Measurements from ENCODE around the gene KRTAP20-2. TPM values are rescaled to one million over a fixed set of nuclear protein-coding genes. Genes with fewer than 3 reads are reported as not detected.

KRTAP20-2 gene
- total RNA-seq, 1 donor from 2014 or later, result not detected

DNA sequence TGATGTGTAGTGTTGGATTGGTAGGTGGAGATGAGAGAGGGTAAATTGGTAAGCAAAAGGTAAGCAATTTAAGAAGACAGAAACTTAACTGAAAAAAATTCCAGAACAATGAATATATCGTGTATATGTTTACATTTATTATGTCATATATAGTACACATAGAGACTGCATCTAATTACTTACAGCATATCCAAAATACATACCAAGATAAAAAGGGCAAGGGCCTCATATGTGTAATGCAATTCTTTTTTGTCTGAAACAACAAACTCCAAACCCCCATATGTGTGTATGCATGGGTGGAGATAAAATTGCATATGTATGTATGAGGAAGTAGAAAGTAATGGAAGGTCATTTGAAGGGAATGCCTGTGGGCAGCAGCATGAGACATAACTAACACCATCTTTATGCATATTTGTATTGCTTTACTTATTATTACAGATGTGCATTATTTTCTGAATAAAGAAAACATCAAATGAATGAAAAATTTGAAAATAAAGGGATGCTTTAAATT lies 12.0 kb downstream of the KRTAP20-2 start:
- no peak for DNase-seq (ENCODE audit: low spot score in 2 of 2)
- intact Hi-C loops (cut with DNase I), result no loop called here
- Histone ChIP-seq H3K4me3 (no peak overlapping the region), H3K36me3 (no peaks in the 10 kb centered on the region), H3K4me1 (no peaks in the 10 kb centered on the region), H3K27me3 (no peaks in the 10 kb centered on the region), H3K27ac (no peak overlapping the region), H3K9me3 (no peaks in the 10 kb centered on the region)
- TF ChIP-seq, protein P1, sequence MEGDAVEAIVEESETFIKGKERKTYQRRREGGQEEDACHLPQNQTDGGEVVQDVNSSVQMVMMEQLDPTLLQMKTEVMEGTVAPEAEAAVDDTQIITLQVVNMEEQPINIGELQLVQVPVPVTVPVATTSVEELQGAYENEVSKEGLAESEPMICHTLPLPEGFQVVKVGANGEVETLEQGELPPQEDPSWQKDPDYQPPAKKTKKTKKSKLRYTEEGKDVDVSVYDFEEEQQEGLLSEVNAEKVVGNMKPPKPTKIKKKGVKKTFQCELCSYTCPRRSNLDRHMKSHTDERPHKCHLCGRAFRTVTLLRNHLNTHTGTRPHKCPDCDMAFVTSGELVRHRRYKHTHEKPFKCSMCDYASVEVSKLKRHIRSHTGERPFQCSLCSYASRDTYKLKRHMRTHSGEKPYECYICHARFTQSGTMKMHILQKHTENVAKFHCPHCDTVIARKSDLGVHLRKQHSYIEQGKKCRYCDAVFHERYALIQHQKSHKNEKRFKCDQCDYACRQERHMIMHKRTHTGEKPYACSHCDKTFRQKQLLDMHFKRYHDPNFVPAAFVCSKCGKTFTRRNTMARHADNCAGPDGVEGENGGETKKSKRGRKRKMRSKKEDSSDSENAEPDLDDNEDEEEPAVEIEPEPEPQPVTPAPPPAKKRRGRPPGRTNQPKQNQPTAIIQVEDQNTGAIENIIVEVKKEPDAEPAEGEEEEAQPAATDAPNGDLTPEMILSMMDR (IDR thresholded peaks at IDR 0.05), result no peak

DNA sequence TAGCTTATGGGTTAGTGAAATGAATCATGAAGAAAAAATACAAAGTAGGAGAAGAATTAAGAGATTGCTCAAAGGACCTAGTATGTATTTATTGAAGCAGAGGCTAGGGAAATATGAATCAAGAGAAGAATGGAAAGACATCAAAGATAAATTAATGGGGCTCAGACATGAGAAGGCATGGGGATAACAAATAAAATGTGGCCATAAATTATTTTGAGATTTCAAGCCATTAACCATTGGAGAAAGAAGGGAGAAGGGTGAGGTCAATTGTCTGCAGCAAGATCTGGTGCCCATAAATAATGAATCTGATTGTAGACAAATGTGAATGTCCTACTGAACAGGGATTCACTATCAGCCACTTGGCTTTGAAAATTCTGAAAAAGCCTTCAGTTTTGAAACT lies 17.9 kb downstream of the KRTAP20-2 start:
- Histone ChIP-seq H3K4me1 (no peaks in the 10 kb centered on the region), H3K27me3 (no peaks in the 10 kb centered on the region), H3K27ac (no peak overlapping the region), H3K36me3 (no peaks in the 10 kb centered on the region), H3K9me3 (no peaks in the 10 kb centered on the region), H3K4me3 (no peak overlapping the region)
- DNase-seq (ENCODE audit: low spot score in 2 of 2), result no peak
- intact Hi-C loops (cut with DNase I), result no loop called here
- TF ChIP-seq, protein P1 (IDR thresholded peaks at IDR 0.05), result no peak

DNA sequence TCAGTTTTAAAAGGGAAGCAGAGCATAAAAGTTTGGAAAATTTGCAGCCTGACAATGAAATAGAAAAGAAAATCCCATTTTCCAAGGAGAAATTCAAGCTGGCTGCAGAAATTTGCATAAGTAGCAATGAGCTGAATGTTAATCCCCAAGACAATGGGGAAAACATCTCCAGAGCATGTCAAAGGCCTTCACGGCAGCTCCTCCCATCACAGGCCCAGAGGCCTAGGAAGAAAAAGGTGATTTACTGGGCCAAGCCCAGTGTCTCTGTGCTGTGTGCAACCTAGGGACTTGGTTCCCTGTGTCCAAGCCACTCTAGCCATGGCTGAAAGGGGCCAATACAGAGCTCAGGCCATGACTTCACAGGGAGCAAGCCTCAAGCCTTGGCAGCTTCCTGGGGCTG lies 33.8 kb downstream of the KRTAP20-2 start:
- H3K27me3 ChIP-seq, result no peaks in the 10 kb centered on the region
- TF ChIP-seq, protein P1 (IDR thresholded peaks at IDR 0.05), result no peak
- no peaks in the 10 kb centered on the region for H3K36me3 ChIP-seq
- no peaks in the 10 kb centered on the region for H3K9me3 ChIP-seq
- H3K4me3 ChIP-seq, result no peak overlapping the region
- no peaks in the 10 kb centered on the region for H3K4me1 ChIP-seq
- intact Hi-C loops (cut with DNase I), result no loop called here
- no peak overlapping the region for H3K27ac ChIP-seq
- no peak for DNase-seq (ENCODE audit: low spot score in 2 of 2)

DNA sequence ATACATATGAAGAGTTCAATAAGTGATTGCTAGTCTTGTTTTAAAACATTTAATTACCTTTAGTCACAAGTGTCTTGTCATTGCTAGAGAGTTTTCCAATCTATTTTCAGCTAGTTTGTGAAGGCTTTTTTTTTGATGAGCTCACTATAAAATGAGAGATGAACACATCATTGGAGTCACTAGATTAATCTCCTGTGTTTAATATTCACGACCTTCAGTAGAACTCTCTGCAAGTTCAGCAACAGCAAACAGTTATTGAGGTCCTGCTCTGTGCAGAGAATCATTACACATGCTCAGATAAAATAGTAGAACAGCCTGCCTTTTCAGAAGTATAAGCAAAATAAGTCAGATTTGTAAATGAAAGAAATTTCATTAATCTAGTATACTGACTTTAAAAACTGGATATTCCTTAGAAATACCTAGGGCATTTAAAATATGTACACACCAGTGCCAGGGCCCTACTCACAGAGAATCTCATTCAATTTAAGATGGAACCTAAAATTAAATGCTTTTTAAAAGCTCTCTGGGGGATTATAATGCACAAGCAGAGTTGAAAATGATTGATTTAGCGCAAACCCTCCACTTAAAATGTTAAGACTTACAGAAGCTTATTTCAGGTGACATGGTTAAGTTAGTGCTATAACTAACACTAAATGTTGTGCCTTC lies 38.1 kb downstream of the KRTAP20-2 start:
- no peaks in the 10 kb centered on the region for H3K36me3 ChIP-seq
- no peaks in the 10 kb centered on the region for H3K4me1 ChIP-seq
- DNase-seq (ENCODE audit: low spot score in 2 of 2), result no peak
- no peaks in the 10 kb centered on the region for H3K27me3 ChIP-seq
- TF ChIP-seq, protein P1 (IDR thresholded peaks at IDR 0.05), result no peak
- intact Hi-C loops (cut with DNase I), result no loop called here
- no peak overlapping the region for H3K4me3 ChIP-seq
- H3K27ac ChIP-seq, result no peak overlapping the region
- H3K9me3 ChIP-seq, result no peaks in the 10 kb centered on the region

DNA sequence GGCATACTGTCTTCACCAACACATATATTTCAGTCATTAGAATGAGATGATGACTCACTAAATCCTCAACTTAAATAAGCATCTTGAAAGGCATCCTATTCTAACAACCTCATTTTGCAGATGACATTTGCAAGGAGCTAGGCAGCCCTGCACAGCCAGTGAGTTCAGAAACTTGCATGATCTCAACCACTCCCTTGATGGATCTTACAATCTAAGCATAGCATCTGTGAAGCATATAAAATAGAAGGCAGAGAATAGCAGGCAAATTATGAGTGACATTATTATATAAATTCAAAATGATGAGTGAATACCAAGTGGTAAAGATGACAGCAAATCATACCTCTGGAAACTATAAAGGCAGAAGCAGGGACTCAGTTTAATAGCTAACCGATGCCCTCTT lies 39.3 kb downstream of the KRTAP20-2 start:
- Histone ChIP-seq H3K27ac (no peak overlapping the region), H3K4me1 (no peaks in the 10 kb centered on the region), H3K36me3 (no peaks in the 10 kb centered on the region), H3K9me3 (no peaks in the 10 kb centered on the region), H3K4me3 (no peak overlapping the region), H3K27me3 (no peaks in the 10 kb centered on the region)
- TF ChIP-seq, protein P1 (IDR thresholded peaks at IDR 0.05), result no peak
- intact Hi-C loops (cut with DNase I), result no loop called here
- DNase-seq (ENCODE audit: low spot score in 2 of 2), result no peak
